Natural killer cell treated with Interleukin-12 subunit alpha and Interleukin-12 subunit beta and Interleukin-15 and Interleukin-18, amount 100 ng/mL, for 72 hours (primary cell): ENCODE measurements around the gene ZNF467. TPM values are rescaled to one million over a fixed set of nuclear protein-coding genes. Genes with fewer than 3 reads are reported as not detected.

ENCODE experiments used
- ATAC-seq, 2 donors: fragments of 150-1000 bp; cut with Tn5 transposase in 1 of 2; sonication (Bioruptor Pico), chemical (Tn5 transposase) in 1 of 2; 2 replicates each; pipeline ENCODE4 v1.10.0; 2021
- DNase-seq: peaks from one replicate; pipeline ENCODE4 v3.0.0; 2022; ENCODE audit warnings: low spot score
- H3K27ac Mint-ChIP-seq, 2 donors: 1 replicate in 1 of 2; 2 replicates in 1 of 2; pipeline ENCODE4 v1.8.0; 2022; ENCODE audit warnings: mixed read lengths in 2 of 2, mild to moderate bottlenecking in 1 of 2, moderate library complexity in 1 of 2
- H3K27me3 Mint-ChIP-seq, 2 donors: 1 replicate in 1 of 2; 2 replicates in 1 of 2; pipeline ENCODE4 v1.8.0; 2022; ENCODE audit warnings: mixed read lengths in 2 of 2
- H3K36me3 Mint-ChIP-seq: one replicate; pipeline ENCODE4 v1.8.0; 2022; ENCODE audit warnings: mixed read lengths
- H3K4me1 Mint-ChIP-seq, 2 donors: 1 replicate in 1 of 2; 2 replicates in 1 of 2; pipeline ENCODE4 v1.8.0; 2022; ENCODE audit warnings: low read depth in 2 of 2, mixed read lengths in 2 of 2, mild to moderate bottlenecking in 1 of 2
- H3K4me3 Mint-ChIP-seq: one replicate; pipeline ENCODE4 v1.8.0; 2022; ENCODE audit warnings: mixed read lengths
- H3K9me3 Mint-ChIP-seq: 2 replicates; pipeline ENCODE4 v1.8.0; 2022; ENCODE audit warnings: mixed read lengths
- total RNA-seq, 2 donors: library from RNA; stranded (reverse); gene quantifications; one replicate each; pipeline ENCODE4 v1.2.3, GENCODE V29; 2022

Gene ZNF467
- total RNA-seq, 2 donors from 2014 or later, result 0.10 to 0.28 TPM

GRCh38 chr7:149776848-149777407 is 3.5 kb upstream of the ZNF467 start:
- H3K27ac Mint-ChIP-seq, result no peak overlapping the region
- H3K4me1 Mint-ChIP-seq, result peaks cover 4 to 16% of the 10 kb centered on the region in 2 donors
- DNase-seq (no peak), ATAC-seq (no peak)
- H3K27me3 Mint-ChIP-seq, result no peaks in the 10 kb centered on the region
- no peaks in the 10 kb centered on the region for H3K9me3 Mint-ChIP-seq
- H3K36me3 Mint-ChIP-seq, result no peaks in the 10 kb centered on the region
- H3K4me3 Mint-ChIP-seq, result no peak overlapping the region

- no peak overlapping the region for H3K27ac Mint-ChIP-seq
- ATAC-seq (no peak), DNase-seq (no peak)
- no peaks in the 10 kb centered on the region for H3K27me3 Mint-ChIP-seq
- peaks cover 3 to 12% of the 10 kb centered on the region in 2 donors for H3K4me1 Mint-ChIP-seq
- H3K9me3 Mint-ChIP-seq, result no peaks in the 10 kb centered on the region
- no peaks in the 10 kb centered on the region for H3K36me3 Mint-ChIP-seq
- no peak overlapping the region for H3K4me3 Mint-ChIP-seq
These were observed 2.9 kb upstream of the ZNF467 start for GRCh38 chr7:149776289-149776688.

GRCh38 chr7:149775176-149775556 is 1.8 kb upstream of the ZNF467 start:
- no peak overlapping the region for H3K27ac Mint-ChIP-seq

GRCh38 chr7:149774237-149775175 is 1.1 kb upstream of the ZNF467 start:
- Mint-ChIP-seq H3K9me3 (no peaks in the 10 kb centered on the region), H3K4me1 (peaks cover 0 to 9% of the 10 kb centered on the region in 2 donors), H3K27me3 (peaks cover 0 to 4% of the 10 kb centered on the region in 2 donors), H3K36me3 (no peaks in the 10 kb centered on the region), H3K27ac (no peak overlapping the region), H3K4me3 (peak overlapping the region; percentile 42)
- ATAC-seq (no peak), DNase-seq (no peak)

More at GRCh38 chr7:149775176-149775556, 1.8 kb upstream of the ZNF467 start:
- no peak for ATAC-seq
- DNase-seq, result no peak
- H3K9me3 Mint-ChIP-seq, result no peaks in the 10 kb centered on the region
- peaks cover 0 to 9% of the 10 kb centered on the region in 2 donors for H3K4me1 Mint-ChIP-seq
- H3K27me3 Mint-ChIP-seq, result no peaks in the 10 kb centered on the region
- no peaks in the 10 kb centered on the region for H3K36me3 Mint-ChIP-seq
- no peak overlapping the region for H3K4me3 Mint-ChIP-seq

GRCh38 chr7:149772956-149773434 is 393 bp downstream of the ZNF467 start:
- peaks cover 0 to 9% of the 10 kb centered on the region in 2 donors for H3K4me1 Mint-ChIP-seq
- no peaks in the 10 kb centered on the region for H3K9me3 Mint-ChIP-seq
- H3K36me3 Mint-ChIP-seq, result no peaks in the 10 kb centered on the region
- DNase-seq (no peak), ATAC-seq (no peak)
- no peak overlapping the region for H3K27ac Mint-ChIP-seq
- peaks cover 0 to 4% of the 10 kb centered on the region in 2 donors for H3K27me3 Mint-ChIP-seq
- H3K4me3 Mint-ChIP-seq, result peak overlapping the region; percentile 78

- ATAC-seq (no peak), DNase-seq (no peak)
- Mint-ChIP-seq H3K4me3 (peak overlapping the region; percentile 65), H3K9me3 (no peaks in the 10 kb centered on the region), H3K4me1 (peaks cover 0 to 9% of the 10 kb centered on the region in 2 donors), H3K36me3 (no peaks in the 10 kb centered on the region), H3K27me3 (peaks cover 0 to 4% of the 10 kb centered on the region in 2 donors), H3K27ac (no peak overlapping the region)
These were observed 990 bp downstream of the ZNF467 start for GRCh38 chr7:149772241-149772955.

- ATAC-seq, result peak; percentile 98
- DNase-seq, result peak; percentile 90
- no peak overlapping the region for H3K27ac Mint-ChIP-seq
- H3K4me3 Mint-ChIP-seq, result peak overlapping the region; percentile 65
- H3K36me3 Mint-ChIP-seq, result no peaks in the 10 kb centered on the region
- no peaks in the 10 kb centered on the region for H3K9me3 Mint-ChIP-seq
- H3K27me3 Mint-ChIP-seq, result peaks cover 0 to 4% of the 10 kb centered on the region in 2 donors
- H3K4me1 Mint-ChIP-seq, result peaks cover 0 to 9% of the 10 kb centered on the region in 2 donors
These were observed 1.6 kb downstream of the ZNF467 start for GRCh38 chr7:149771720-149772240.

GRCh38 chr7:149770728-149771636 is 2.4 kb downstream of the ZNF467 start:
- no peak for ATAC-seq
- Mint-ChIP-seq H3K36me3 (no peaks in the 10 kb centered on the region), H3K9me3 (no peaks in the 10 kb centered on the region), H3K4me1 (peaks cover 0 to 5% of the 10 kb centered on the region in 2 donors), H3K27ac (no peak overlapping the region), H3K4me3 (peak overlapping the region; percentile 65), H3K27me3 (peaks cover 0 to 4% of the 10 kb centered on the region in 2 donors)
- no peak for DNase-seq

- no peaks in the 10 kb centered on the region for H3K9me3 Mint-ChIP-seq
- DNase-seq, result no peak
- peaks cover 0 to 4% of the 10 kb centered on the region in 2 donors for H3K27me3 Mint-ChIP-seq
- H3K4me1 Mint-ChIP-seq, result peaks cover 0 to 2% of the 10 kb centered on the region in 2 donors
- H3K36me3 Mint-ChIP-seq, result no peaks in the 10 kb centered on the region
- no peak overlapping the region for H3K4me3 Mint-ChIP-seq
- H3K27ac Mint-ChIP-seq, result no peak overlapping the region
- no peak for ATAC-seq
These were observed 3.5 kb downstream of the ZNF467 start for GRCh38 chr7:149769915-149770314.

GRCh38 chr7:149768931-149769330 is 4.5 kb downstream of the ZNF467 start:
- H3K27ac Mint-ChIP-seq, result no peak overlapping the region
- no peak overlapping the region for H3K4me3 Mint-ChIP-seq
- H3K36me3 Mint-ChIP-seq, result no peaks in the 10 kb centered on the region
- DNase-seq, result no peak
- H3K9me3 Mint-ChIP-seq, result no peaks in the 10 kb centered on the region
- H3K27me3 Mint-ChIP-seq, result peaks cover 0 to 4% of the 10 kb centered on the region in 2 donors
- ATAC-seq, result no peak
- H3K4me1 Mint-ChIP-seq, result peaks cover 0 to 2% of the 10 kb centered on the region in 2 donors

GRCh38 chr7:149767068-149767467 is 6.3 kb downstream of the ZNF467 start:
- no peaks in the 10 kb centered on the region for H3K4me1 Mint-ChIP-seq
- H3K27ac Mint-ChIP-seq, result no peak overlapping the region
- H3K4me3 Mint-ChIP-seq, result no peak overlapping the region

GRCh38 chr7:149766135-149766675 is 7.2 kb downstream of the ZNF467 start:
- Mint-ChIP-seq H3K27me3 (peaks cover 0 to 4% of the 10 kb centered on the region in 2 donors), H3K27ac (no peak overlapping the region), H3K9me3 (no peaks in the 10 kb centered on the region), H3K4me1 (no peaks in the 10 kb centered on the region), H3K36me3 (no peaks in the 10 kb centered on the region), H3K4me3 (no peak overlapping the region)
- ATAC-seq, result no peak
- DNase-seq, result no peak

More at GRCh38 chr7:149767068-149767467, 6.3 kb downstream of the ZNF467 start:
- no peak for ATAC-seq
- Mint-ChIP-seq H3K27me3 (peaks cover 0 to 4% of the 10 kb centered on the region in 2 donors), H3K9me3 (no peaks in the 10 kb centered on the region), H3K36me3 (no peaks in the 10 kb centered on the region)
- DNase-seq, result no peak
